Endothelial cell of umbilical vein (primary cell): ENCODE measurements around the gene LZTS2. TPM values are rescaled to one million over a fixed set of nuclear protein-coding genes. Genes with fewer than 3 reads are reported as not detected.

ENCODE experiments used
- BruUV-seq: library from RNA; stranded (reverse); fragments of 400-500 nt; replicated peaks from 2 replicates; lab custom pipeline; 2021; lab: Mats Ljungman, UMichigan
- CTCF ChIA-PET: fragments of 300-600, 350-600 bp; sonication (Branson Sonifier 250); formaldehyde crosslinking; loops from one replicate; lab custom pipeline; 2021; ENCODE audit warnings: antibody characterized with exemption, inconsistent platforms; lab: Charles Lee
- POLR2A ChIA-PET: fragments of 300-600, 350-600 bp; sonication (Branson Sonifier 250); formaldehyde crosslinking; loops from one replicate; lab custom pipeline; 2021; ENCODE audit warnings: antibody characterized with exemption, inconsistent platforms; lab: Charles Lee
- DNase-seq: peaks from one replicate; pipeline ENCODE4 v3.0.0-alpha.2; 2011; ENCODE audit warnings: low read depth, low spot score
- FAIRE-seq: peaks from 2 replicates; lab custom pipeline; 2011; peaks lifted over from hg19 to GRCh38; lab: Jason Lieb, UNC
- H2AFZ ChIP-seq: 2 replicates; pipeline ENCODE4 v1.6.0; 2012; ENCODE audit warnings: low read depth, low read length, control low read depth, inconsistent platforms
- H3K27ac ChIP-seq: 2 replicates; pipeline ENCODE4 v1.5.1; 2011; ENCODE audit warnings: low read depth, mild to moderate bottlenecking, control low read depth, low read length, moderate library complexity; ENCODE audit not compliant: insufficient read depth
- H3K27me3 ChIP-seq, 2 experiments: 2 replicates each; pipeline versions ENCODE4 v1.6.0 to v1.6.1; 2011; ENCODE audit warnings: low read length in 2 of 2, mixed read lengths in 1 of 2; ENCODE audit not compliant: control insufficient read depth in 2 of 2, insufficient read depth in 2 of 2
- H3K36me3 ChIP-seq, 2 experiments: 2 replicates in 1 of 2; 3 replicates in 1 of 2; pipeline ENCODE4 v1.5.1; 2011; ENCODE audit warnings: low read length in 2 of 2, mild to moderate bottlenecking in 1 of 2, moderate library complexity in 1 of 2; ENCODE audit not compliant: control insufficient read depth in 2 of 2, insufficient read depth in 2 of 2; ENCODE audit errors: extremely low read depth in 1 of 2
- H3K4me1 ChIP-seq: 3 replicates; pipeline ENCODE4 v1.5.1; 2011; ENCODE audit warnings: mild to moderate bottlenecking, low read length; ENCODE audit not compliant: control insufficient read depth, insufficient read depth; ENCODE audit errors: extremely low read depth
- H3K4me2 ChIP-seq: 2 replicates; pipeline ENCODE4 v1.6.1; 2011; ENCODE audit warnings: low read length, control low read depth, mixed read lengths; ENCODE audit not compliant: insufficient read depth
- H3K4me3 ChIP-seq, 3 experiments: fragments of 200-600 bp in 1 of 3; sonication (generic), shearing (Covaris generic) in 1 of 3; replicated peaks in 1 of 3; 2 replicates each; pipeline ENCODE4 v1.5.1; 2011 to 2016; ENCODE audit warnings: control low read depth in 3 of 3, low read length in 3 of 3, mild to moderate bottlenecking in 2 of 3, inconsistent platforms in 1 of 3, low read depth in 1 of 3, moderate library complexity in 1 of 3; ENCODE audit not compliant: insufficient read depth in 1 of 3
- H3K79me2 ChIP-seq: 2 replicates; pipeline ENCODE4 v1.6.0; 2012; ENCODE audit warnings: low read length, inconsistent platforms; ENCODE audit not compliant: control insufficient read depth, insufficient read depth
- H3K9ac ChIP-seq: replicated peaks from 2 replicates; pipeline ENCODE3; 2011; ENCODE audit warnings: low read length, control low read depth; ENCODE audit not compliant: insufficient read depth; ENCODE audit errors: extremely low read depth
- H3K9me1 ChIP-seq: replicated peaks from 3 replicates; pipeline ENCODE4 v1.6.0; 2011; ENCODE audit warnings: mild to moderate bottlenecking, low read length; ENCODE audit not compliant: control insufficient read depth, insufficient read depth; ENCODE audit errors: extremely low read depth
- H3K9me3 ChIP-seq: replicated peaks from 2 replicates; pipeline ENCODE4 v1.5.1; 2012; ENCODE audit warnings: low read length, inconsistent platforms; ENCODE audit not compliant: control insufficient read depth, insufficient read depth
- H4K20me1 ChIP-seq: replicated peaks from 2 replicates; pipeline ENCODE3; 2011; ENCODE audit warnings: mild to moderate bottlenecking, low read length; ENCODE audit not compliant: control insufficient read depth, insufficient read depth; ENCODE audit errors: extremely low read depth
- EZH2 ChIP-seq: IDR thresholded peaks from 2 replicates; pipeline ENCODE4 v1.6.1; 2012; ENCODE audit warnings: borderline replicate concordance, low read depth, mild to moderate bottlenecking, moderate library complexity, low read length, inconsistent platforms; ENCODE audit not compliant: severe bottlenecking
- FOS ChIP-seq: IDR thresholded peaks from 2 replicates; pipeline ENCODE4 v1.6.1; 2011; ENCODE audit warnings: mild to moderate bottlenecking, low read length, moderate library complexity, borderline replicate concordance; ENCODE audit not compliant: insufficient read depth
- GATA2 ChIP-seq: IDR thresholded peaks from 2 replicates; pipeline ENCODE4 v1.7.0; 2011; ENCODE audit warnings: low read depth, mild to moderate bottlenecking, moderate library complexity, mixed read lengths, low read length; ENCODE audit not compliant: insufficient read length, insufficient read depth
- JUN ChIP-seq: IDR thresholded peaks from 2 replicates; pipeline ENCODE4 v1.6.1; 2011; ENCODE audit warnings: borderline replicate concordance, low read depth; ENCODE audit not compliant: insufficient read length, insufficient read depth
- MYC ChIP-seq: IDR thresholded peaks from one replicate; pipeline ENCODE4 v1.6.1; 2011; ENCODE audit warnings: mild to moderate bottlenecking, low read depth, low read length
- POLR2A ChIP-seq: IDR thresholded peaks from 2 replicates; pipeline ENCODE4 v1.6.1; 2012; ENCODE audit warnings: low read depth, mild to moderate bottlenecking, control low read depth, low read length
- POLR2AphosphoS5 ChIP-seq: IDR thresholded peaks from 2 replicates; pipeline ENCODE4 v1.6.1; 2012; ENCODE audit warnings: low read depth, mild to moderate bottlenecking, control low read depth, low read length, moderate library complexity; ENCODE audit not compliant: insufficient read depth
- dilution Hi-C: fragments of 300-500 bp; cut with MboI; formaldehyde crosslinking; loops from one replicate; pipeline ENCODE4 v1.15.0; 2019; ENCODE audit warnings: low sequenced_read_pairs; ENCODE audit not compliant: extremely low pct_ligation_motif_present
- intact Hi-C: fragments of 100-400 bp; cut with micrococcal nuclease; formaldehyde crosslinking; loops from one replicate; pipeline ENCODE4 v1.10.0; 2022
- polyA plus RNA-seq, 4 experiments: library from polyadenylated mRNA; depleted of rRNA in 3 of 4; stranded (reverse) in 3 of 4; unstranded in 1 of 4; fragments of >200 nt; gene quantifications; 2 replicates each; pipeline versions ENCODE4 v1.2.1 to v1.2.3, GENCODE V29; 2011 to 2012; ENCODE audit warnings: missing spikeins in 1 of 4
- total RNA-seq: library from RNA; stranded (reverse); gene quantifications from 2 replicates; pipeline ENCODE4 v1.2.3, GENCODE V29; 2021
- TF ChIP-seq, protein P1 (sequence below), 2 donors: IDR thresholded peaks; 1 replicate in 1 of 2; 2 replicates in 1 of 2; pipeline ENCODE4 v1.5.1; 2011; ENCODE audit warnings: low read length in 2 of 2, mild to moderate bottlenecking in 2 of 2, moderate library complexity in 2 of 2, control low read depth in 1 of 2, inconsistent platforms in 1 of 2, low read depth in 1 of 2; ENCODE audit not compliant: insufficient read depth in 1 of 2; ENCODE audit errors: extremely low read depth in 1 of 2
- TF ChIP-seq, protein P2 (sequence below): IDR thresholded peaks from 2 replicates; pipeline ENCODE4 v1.6.1; 2011; ENCODE audit not compliant: insufficient read depth, insufficient read length

The LZTS2 gene
- total and polyA plus RNA-seq, 2 donors (not counting 3 experiments of a cell fraction or from before 2014, with no cell fraction given), result 70.8 to 79.5 TPM

DNA sequence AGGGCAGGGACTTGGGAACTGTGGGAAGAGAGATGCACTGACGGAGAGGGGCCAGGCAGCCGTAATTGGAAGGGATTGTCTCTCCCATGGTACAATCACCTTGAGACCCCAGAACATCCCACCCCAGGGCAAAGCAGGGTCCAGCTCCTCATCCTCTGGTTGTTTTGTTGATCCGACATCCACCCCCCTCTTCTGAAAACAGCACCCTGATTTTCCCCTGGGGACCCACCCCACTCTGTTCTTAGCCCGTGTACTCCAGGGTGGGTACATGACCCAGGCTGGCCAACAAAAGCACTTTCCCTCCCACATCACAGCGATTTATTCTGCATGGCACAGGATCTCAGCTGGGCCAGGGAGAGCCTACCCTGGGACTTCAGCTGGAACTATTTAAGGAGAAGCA is 17.2 kb downstream of the LZTS2 start:
- H3K9me3 ChIP-seq, result no peaks in the 10 kb centered on the region
- no peaks in the 10 kb centered on the region for H4K20me1 ChIP-seq
- ChIA-PET POLR2A (no interaction called here), CTCF (interaction anchor here (0.8 to 7.3 kb wide), 14 partner anchors 10 to 125 kb away, joined by 3 to 254 read pairs (median 4); partner anchors contain the start of genes LZTS2, PDZD7, SEMA4G and SFXN3)
- H3K79me2 ChIP-seq, result no peaks in the 10 kb centered on the region
- FAIRE-seq, result no peak
- H3K4me3 ChIP-seq, result no peak overlapping the region
- no peaks in the 10 kb centered on the region for H3K9me1 ChIP-seq
- no peak for DNase-seq
- dilution Hi-C loops (no loop called here), intact Hi-C loops (loop anchor here (10.0 kb wide), 1 partner anchor 102 kb away; the partner anchor contains the start of gene SLF2)
- H2AFZ ChIP-seq, result no peak overlapping the region
- peaks cover 13% of the 10 kb centered on the region for H3K4me1 ChIP-seq
- no peaks in the 10 kb centered on the region for H3K36me3 ChIP-seq
- no peak overlapping the region for H3K4me2 ChIP-seq
- no peak for TF ChIP-seq FOS
- TF ChIP-seq, protein P1, sequence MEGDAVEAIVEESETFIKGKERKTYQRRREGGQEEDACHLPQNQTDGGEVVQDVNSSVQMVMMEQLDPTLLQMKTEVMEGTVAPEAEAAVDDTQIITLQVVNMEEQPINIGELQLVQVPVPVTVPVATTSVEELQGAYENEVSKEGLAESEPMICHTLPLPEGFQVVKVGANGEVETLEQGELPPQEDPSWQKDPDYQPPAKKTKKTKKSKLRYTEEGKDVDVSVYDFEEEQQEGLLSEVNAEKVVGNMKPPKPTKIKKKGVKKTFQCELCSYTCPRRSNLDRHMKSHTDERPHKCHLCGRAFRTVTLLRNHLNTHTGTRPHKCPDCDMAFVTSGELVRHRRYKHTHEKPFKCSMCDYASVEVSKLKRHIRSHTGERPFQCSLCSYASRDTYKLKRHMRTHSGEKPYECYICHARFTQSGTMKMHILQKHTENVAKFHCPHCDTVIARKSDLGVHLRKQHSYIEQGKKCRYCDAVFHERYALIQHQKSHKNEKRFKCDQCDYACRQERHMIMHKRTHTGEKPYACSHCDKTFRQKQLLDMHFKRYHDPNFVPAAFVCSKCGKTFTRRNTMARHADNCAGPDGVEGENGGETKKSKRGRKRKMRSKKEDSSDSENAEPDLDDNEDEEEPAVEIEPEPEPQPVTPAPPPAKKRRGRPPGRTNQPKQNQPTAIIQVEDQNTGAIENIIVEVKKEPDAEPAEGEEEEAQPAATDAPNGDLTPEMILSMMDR (IDR thresholded peaks at IDR 0.05; ENCODE audit: extremely low read depth in 1 of 2, insufficient read depth in 1 of 2, low read depth in 1 of 2, low read length in 2 of 2), result no peak
- no peak for TF ChIP-seq POLR2AphosphoS5
- TF ChIP-seq, protein P2, sequence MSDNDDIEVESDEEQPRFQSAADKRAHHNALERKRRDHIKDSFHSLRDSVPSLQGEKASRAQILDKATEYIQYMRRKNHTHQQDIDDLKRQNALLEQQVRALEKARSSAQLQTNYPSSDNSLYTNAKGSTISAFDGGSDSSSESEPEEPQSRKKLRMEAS, result no peak
- TF ChIP-seq MYC, result no peak
- TF ChIP-seq GATA2, result no peak
- no peak for TF ChIP-seq JUN
- TF ChIP-seq POLR2A, result no peak
- no peak for TF ChIP-seq EZH2
- H3K27ac ChIP-seq, result no peak overlapping the region
- no peaks in the 10 kb centered on the region for H3K27me3 ChIP-seq
- H3K9ac ChIP-seq, result no peak overlapping the region
- no TSS peak for BruUV-seq
